ENCODE data around the gene KLHDC3. TPM values are rescaled to one million over a fixed set of nuclear protein-coding genes. Genes with fewer than 3 reads are reported as not detected.

KLHDC3 gene
- total and polyA plus RNA-seq, 2 of the 8 experiments (the other 6 are each of a cell fraction or from before 2014, with no cell fraction given): 181 to 203 TPM

GRCh38 chr6:42968126-42968701 is 45.8 kb upstream of the KLHDC3 start:
- no peak overlapping the region for H3K4me3 ChIP-seq (ENCODE audit: extremely low read depth in 1 of 4, insufficient read depth in 2 of 4, low read depth in 3 of 4, low read length in 4 of 4)
- no peak overlapping the region for H2AK5ac ChIP-seq (ENCODE audit: low read depth, low read length)
- CTCF ChIA-PET (ENCODE audit: partially characterized antibody): interaction anchor here (0.7 to 4.2 kb wide), 4 partner anchors 31 to 67 kb away, joined by 3 to 11 read pairs (median 3); no protein-coding TSS in a partner anchor
- no peak for TF ChIP-seq SIX5 (IDR thresholded peaks at IDR 0.05; ENCODE audit: low read depth, low read length)
- no peak for TF ChIP-seq NANOG (IDR thresholded peaks at IDR 0.05; ENCODE audit: insufficient read depth, low read depth, low read length, poor library complexity, severe bottlenecking)
- no peak for TF ChIP-seq SP2 (IDR thresholded peaks at IDR 0.05; ENCODE audit: low read length)
- TF ChIP-seq EZH2 (IDR thresholded peaks at IDR 0.05; ENCODE audit: low read depth, low read length, severe bottlenecking): no peak
- no peak for TF ChIP-seq KDM5A (IDR thresholded peaks at IDR 0.05; ENCODE audit: low read length)
- TF ChIP-seq HDAC2 (IDR thresholded peaks at IDR 0.05; ENCODE audit: borderline replicate concordance in 1 of 2, low read depth in 2 of 2, low read length in 2 of 2): no peak
- no peak for TF ChIP-seq MAX (IDR thresholded peaks at IDR 0.05)
- TF ChIP-seq, protein P1, sequence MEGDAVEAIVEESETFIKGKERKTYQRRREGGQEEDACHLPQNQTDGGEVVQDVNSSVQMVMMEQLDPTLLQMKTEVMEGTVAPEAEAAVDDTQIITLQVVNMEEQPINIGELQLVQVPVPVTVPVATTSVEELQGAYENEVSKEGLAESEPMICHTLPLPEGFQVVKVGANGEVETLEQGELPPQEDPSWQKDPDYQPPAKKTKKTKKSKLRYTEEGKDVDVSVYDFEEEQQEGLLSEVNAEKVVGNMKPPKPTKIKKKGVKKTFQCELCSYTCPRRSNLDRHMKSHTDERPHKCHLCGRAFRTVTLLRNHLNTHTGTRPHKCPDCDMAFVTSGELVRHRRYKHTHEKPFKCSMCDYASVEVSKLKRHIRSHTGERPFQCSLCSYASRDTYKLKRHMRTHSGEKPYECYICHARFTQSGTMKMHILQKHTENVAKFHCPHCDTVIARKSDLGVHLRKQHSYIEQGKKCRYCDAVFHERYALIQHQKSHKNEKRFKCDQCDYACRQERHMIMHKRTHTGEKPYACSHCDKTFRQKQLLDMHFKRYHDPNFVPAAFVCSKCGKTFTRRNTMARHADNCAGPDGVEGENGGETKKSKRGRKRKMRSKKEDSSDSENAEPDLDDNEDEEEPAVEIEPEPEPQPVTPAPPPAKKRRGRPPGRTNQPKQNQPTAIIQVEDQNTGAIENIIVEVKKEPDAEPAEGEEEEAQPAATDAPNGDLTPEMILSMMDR (IDR thresholded peaks at IDR 0.05; ENCODE audit: control extremely low read depth in 1 of 3, insufficient read depth in 1 of 3, low read depth in 1 of 3, low read length in 3 of 3): no peak
- TF ChIP-seq CTBP2 (IDR thresholded peaks at IDR 0.05; ENCODE audit: borderline replicate concordance, insufficient read depth, insufficient read length, low read length): no peak

More at GRCh38 chr6:42968126-42968701, 45.8 kb upstream of the KLHDC3 start:
- Histone ChIP-seq H3K4me2 (ENCODE audit: insufficient read depth in 1 of 2, low read depth in 2 of 2, low read length in 2 of 2) (no peak overlapping the region), H4K20me1 (replicated peaks in 1 of 2; ENCODE audit: control insufficient read depth in 1 of 2, insufficient read depth in 2 of 2, low read length in 2 of 2) (peaks cover 0 to 2% of the 10 kb centered on the region in 2 experiments), H4K8ac (ENCODE audit: extremely low read depth, insufficient read depth, low read length) (no peak overlapping the region), H3K9ac (replicated peaks in 1 of 4; ENCODE audit: extremely low read depth in 1 of 4, low read depth in 3 of 4, low read length in 3 of 4) (no peak overlapping the region), H2BK5ac (ENCODE audit: low read depth, low read length) (no peak overlapping the region), H3K4me1 (replicated peaks in 1 of 4; ENCODE audit: control insufficient read depth in 3 of 4, insufficient read depth in 4 of 4, low read length in 3 of 4) (peaks cover 0 to 10% (median 4%) of the 10 kb centered on the region in 4 experiments; a peak in 5 of 7 replicates), H4K5ac (ENCODE audit: insufficient read length, low read depth, low read length) (no peak overlapping the region), H3K23me2 (ENCODE audit: low read depth, low read length) (no peaks in the 10 kb centered on the region), H2AFZ (ENCODE audit: low read length) (no peak overlapping the region), H4K91ac (replicated peaks; ENCODE audit: insufficient read length, low read length) (no peak overlapping the region), H2BK20ac (ENCODE audit: low read length) (no peak overlapping the region), H3K27ac (ENCODE audit: low read depth, low read length) (no peak overlapping the region), H2BK12ac (ENCODE audit: low read depth, low read length) (no peak overlapping the region), H2BK15ac (ENCODE audit: low read length) (no peak overlapping the region), H3K36me3 (ENCODE audit: control insufficient read depth in 2 of 4, insufficient read depth in 4 of 4, low read length in 3 of 4) (peaks cover 0 to 2% (median 0%) of the 10 kb centered on the region in 4 experiments; a peak in 1 of 8 replicates), H3K23ac (ENCODE audit: insufficient read length) (no peak overlapping the region), H3K56ac (replicated peaks; ENCODE audit: insufficient read length, low read depth, low read length) (no peak overlapping the region), H3K14ac (ENCODE audit: insufficient read length) (no peak overlapping the region), H3K27me3 (replicated peaks in 1 of 4; ENCODE audit: control insufficient read depth in 3 of 4, extremely low read depth in 1 of 4, insufficient read depth in 3 of 4, low read length in 3 of 4) (no peaks in the 10 kb centered on the region), H3K18ac (ENCODE audit: extremely low read depth, low read length) (no peak overlapping the region), H3K79me1 (ENCODE audit: low read depth, low read length) (no peaks in the 10 kb centered on the region; the same call in 1 of the 2 replicates), H3K9me3 (ENCODE audit: insufficient read depth in 2 of 2, low read depth in 1 of 2, low read length in 1 of 2) (no peaks in the 10 kb centered on the region), H3K79me2 (ENCODE audit: control insufficient read depth in 1 of 2, insufficient read depth in 2 of 2, low read length in 2 of 2) (no peaks in the 10 kb centered on the region), H2BK120ac (replicated peaks; ENCODE audit: low read depth, low read length) (no peak overlapping the region), H3K4ac (replicated peaks; ENCODE audit: insufficient read length, low read depth, low read length) (no peak overlapping the region)
- FAIRE-seq (no peak), DNase-seq (ENCODE audit: low read depth in 1 of 2, low spot score in 2 of 2) (no peak)
- POLR2A ChIA-PET (ENCODE audit: partially characterized antibody): interaction anchor here (1.6 to 1.7 kb wide), 2 partner anchors 11 to 16 kb away, joined by 3 to 7 read pairs; partner anchors contain the start of genes PEX6 and PPP2R5D
- WGBS, 2 experiments (ENCODE audit: extremely low coverage in 1 of 2, insufficient coverage in 1 of 2, insufficient read length in 1 of 2, insufficient replicate concordance in 2 of 2, low coverage in 1 of 2, low lambda C conversion rate in 2 of 2, missing lambda C conversion rate in 1 of 2): 89% methylated on average over 12 of the region's 12 CpGs; no CpG with 5 or more reads in 1 of the 2 experiments

Measured in H1 (cell line).